ENCODE data around the gene RHBDD1.

RHBDD1 gene

GRCh38 chr2:226845386-226846116 is 9.7 kb downstream of the RHBDD1 start:
- no peak for DNase-seq (ENCODE audit: low read depth in 3 of 3)

- no peak for DNase-seq (ENCODE audit: low read depth in 3 of 3)
Observed at GRCh38 chr2:226847090-226847489, 11.2 kb downstream of the RHBDD1 start.

- no peak for DNase-seq (ENCODE audit: low read depth in 3 of 3)
Observed at GRCh38 chr2:226847511-226847910, 11.7 kb downstream of the RHBDD1 start.

GRCh38 chr2:226849349-226849748 is 13.5 kb downstream of the RHBDD1 start:
- no peak for DNase-seq (ENCODE audit: low read depth in 3 of 3)

GRCh38 chr2:226850024-226850423 is 14.2 kb downstream of the RHBDD1 start:
- no peak for DNase-seq (ENCODE audit: low read depth in 3 of 3)

GRCh38 chr2:226855787-226856186 is 19.9 kb downstream of the RHBDD1 start:
- no peak for DNase-seq (ENCODE audit: low read depth in 3 of 3)

GRCh38 chr2:226860087-226860486 is 24.2 kb downstream of the RHBDD1 start:
- DNase-seq (ENCODE audit: low read depth in 3 of 3) = no peak

GRCh38 chr2:226862623-226863022 is 26.8 kb downstream of the RHBDD1 start:
- no peak for DNase-seq (ENCODE audit: low read depth in 3 of 3)

GRCh38 chr2:226865273-226865672 is 29.4 kb downstream of the RHBDD1 start:
- no peak for DNase-seq (ENCODE audit: low read depth in 3 of 3)

GRCh38 chr2:226865710-226866109 is 29.9 kb downstream of the RHBDD1 start:
- no peak for DNase-seq (ENCODE audit: low read depth in 3 of 3)

GRCh38 chr2:226868331-226869162 is 32.7 kb downstream of the RHBDD1 start:
- no peak for DNase-seq (ENCODE audit: low read depth in 3 of 3)

GRCh38 chr2:226869371-226869770 is 33.5 kb downstream of the RHBDD1 start:
- DNase-seq (ENCODE audit: low read depth in 3 of 3) = no peak

GRCh38 chr2:226873051-226873620 is 37.3 kb downstream of the RHBDD1 start:
- peak in 1 of 3 donors; percentile 4 for DNase-seq (ENCODE audit: low read depth in 3 of 3)

- DNase-seq (ENCODE audit: low read depth in 3 of 3) = peak; percentile 6 to 47 (median 15)
Observed at GRCh38 chr2:226873826-226874225, 38.0 kb downstream of the RHBDD1 start.

GRCh38 chr2:226874749-226875148 is 38.9 kb downstream of the RHBDD1 start:
- DNase-seq (ENCODE audit: low read depth in 3 of 3) = no peak

GRCh38 chr2:226875438-226876225 is 39.8 kb downstream of the RHBDD1 start:
- no peak for DNase-seq (ENCODE audit: low read depth in 3 of 3)

GRCh38 chr2:226877491-226877890 is 41.6 kb downstream of the RHBDD1 start:
- no peak for DNase-seq (ENCODE audit: low read depth in 3 of 3)

- DNase-seq (ENCODE audit: low read depth in 3 of 3) = no peak
Observed at GRCh38 chr2:226881287-226881686, 45.4 kb downstream of the RHBDD1 start.

GRCh38 chr2:226882606-226883005 is 46.8 kb downstream of the RHBDD1 start:
- DNase-seq (ENCODE audit: low read depth in 3 of 3) = no peak

GRCh38 chr2:226883296-226883795 is 47.5 kb downstream of the RHBDD1 start:
- DNase-seq (ENCODE audit: low read depth in 3 of 3) = no peak

- DNase-seq (ENCODE audit: low read depth in 3 of 3) = no peak
Observed at GRCh38 chr2:226884166-226884565, 48.3 kb downstream of the RHBDD1 start.

Data from stimulated activated CD4-positive, alpha-beta T cell treated with anti-CD3 and anti-CD28 coated beads, TNF-alpha, amount 100 ng/mL, for 48 hours (primary cell).